Activated CD8-positive, alpha-beta memory T cell treated with anti-CD3 and anti-CD28 coated beads for 4 hours (primary cell): ENCODE results near the gene HMG20A.
A peak's percentile ranks its signal among the peaks of the same experiment; 100 is the strongest.
"Not testable (repeated sequence)": the region's sequence is repeated elsewhere in the genome, so short reads cannot be mapped to it uniquely, and the experiment has no call there.

Experiments
- DNase-seq, 2 donors: peaks; one replicate each; pipeline ENCODE4 v3.0.0-alpha.2; 2020; ENCODE audit warnings: low read depth in 2 of 2

The HMG20A gene

DNA sequence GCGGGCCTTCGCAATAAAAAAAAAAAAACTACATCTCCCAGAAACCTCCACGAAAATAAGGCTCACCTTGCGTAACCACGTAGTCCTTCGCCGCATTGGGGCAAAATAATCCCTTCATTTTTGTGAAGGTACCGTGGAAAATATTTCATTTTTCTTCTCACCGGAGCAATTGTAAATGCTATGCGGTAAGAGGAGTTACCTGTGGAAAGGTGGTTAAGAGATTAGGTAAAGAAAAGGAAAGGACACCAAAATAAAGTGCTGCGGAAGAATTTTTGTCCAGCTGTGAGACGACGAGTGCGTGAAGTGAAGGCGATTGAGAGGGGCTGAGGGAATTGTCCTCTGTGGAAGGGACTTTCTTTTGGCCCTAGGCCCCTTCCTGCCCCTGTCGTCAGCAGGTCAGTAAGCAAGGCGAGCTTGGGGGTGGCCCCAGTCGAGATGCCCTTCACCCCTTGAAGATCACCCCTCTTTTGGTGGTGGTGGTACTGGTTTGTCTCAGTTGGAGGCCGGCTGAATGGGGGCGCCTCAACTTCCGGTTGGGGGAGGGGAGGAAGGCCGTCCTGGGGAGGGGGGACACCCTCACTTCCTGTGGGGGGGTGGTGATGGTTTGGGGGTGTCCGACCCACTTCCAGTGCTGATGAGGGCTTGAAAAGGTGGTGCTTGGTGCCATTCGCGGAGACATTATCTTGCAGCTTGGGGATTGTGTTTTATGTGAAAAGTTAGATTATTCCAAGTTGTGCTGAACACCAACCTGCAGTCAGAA, at the start of gene HMG20A:
TSS of gene HMG20A (plus strand) at position 279 of the 760 bp plus-strand sequence. CDS start 37,520 bp downstream, outside the sequence.
- DNase-seq, result peak; percentile 11 to 25

DNA sequence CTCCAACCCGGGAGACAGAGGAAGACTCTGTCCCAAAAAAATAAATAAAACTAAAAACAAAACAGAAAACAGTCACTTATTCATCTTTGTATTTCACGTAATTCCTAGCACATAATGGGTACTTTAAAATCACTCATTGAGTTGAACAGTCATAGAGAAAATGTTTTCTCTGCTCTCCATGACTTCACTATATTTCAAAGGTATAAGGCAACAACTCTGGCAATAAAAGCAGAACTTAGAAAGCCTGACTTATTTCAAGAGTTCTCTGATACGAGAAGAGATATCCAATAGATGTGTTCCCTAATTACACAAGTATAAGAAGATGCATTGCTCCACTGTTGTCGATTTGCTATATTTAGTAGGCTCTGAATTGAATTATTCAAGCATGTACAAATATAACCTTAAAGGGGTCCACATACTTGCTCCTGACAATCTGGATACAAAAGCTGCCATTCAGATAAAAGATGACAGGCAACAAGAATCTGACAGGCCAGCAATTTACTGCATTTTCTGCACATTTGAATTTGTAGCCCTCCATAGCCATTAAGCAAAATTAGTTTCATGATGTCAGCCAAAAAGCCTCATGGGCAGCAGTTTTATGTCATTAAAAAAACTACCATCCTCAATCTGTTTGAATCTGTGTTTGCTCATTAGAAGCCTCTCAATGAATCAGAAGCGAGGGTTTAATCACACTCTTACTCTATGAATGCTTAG, 48.7 kb upstream of the HMG20A start:
- no peak for DNase-seq

DNA sequence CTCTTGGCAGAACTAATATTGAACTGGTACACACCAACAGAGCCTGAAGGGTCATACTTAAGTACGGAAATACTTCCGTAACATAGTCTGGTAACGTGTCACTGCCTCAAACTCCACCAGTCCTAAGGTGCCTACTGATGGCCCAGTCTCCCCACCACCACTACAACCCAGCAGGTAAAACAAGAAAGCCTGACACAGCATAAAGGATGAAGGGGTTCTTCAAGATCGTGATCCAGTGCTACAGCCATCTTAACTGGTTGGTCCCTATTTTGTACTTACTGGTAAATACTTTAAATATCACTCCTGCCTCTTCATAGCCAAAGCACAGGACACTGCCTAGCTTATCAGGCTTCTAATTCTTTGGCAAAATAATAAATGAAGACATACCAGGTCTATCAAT, 47.2 kb upstream of the HMG20A start:
- DNase-seq, result no peak

DNA sequence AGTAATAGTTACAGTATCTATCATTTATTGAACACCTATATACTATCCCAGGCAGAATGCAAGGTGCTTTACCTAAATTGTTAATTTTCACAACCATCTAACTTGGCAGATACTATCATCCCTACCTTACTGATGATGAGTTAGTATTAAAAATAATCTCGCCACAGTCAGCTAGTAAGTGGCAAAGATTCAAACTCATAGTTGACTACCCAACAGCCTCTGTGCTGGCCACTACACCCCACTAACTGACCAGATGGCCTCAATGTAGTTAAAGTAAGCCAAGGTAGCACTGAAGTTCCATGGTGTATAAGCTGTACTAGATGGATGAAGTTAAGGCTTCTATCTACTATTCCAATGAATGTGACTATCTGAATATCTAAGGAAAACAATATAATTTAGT, 45.6 kb upstream of the HMG20A start:
- DNase-seq, result no peak

DNA sequence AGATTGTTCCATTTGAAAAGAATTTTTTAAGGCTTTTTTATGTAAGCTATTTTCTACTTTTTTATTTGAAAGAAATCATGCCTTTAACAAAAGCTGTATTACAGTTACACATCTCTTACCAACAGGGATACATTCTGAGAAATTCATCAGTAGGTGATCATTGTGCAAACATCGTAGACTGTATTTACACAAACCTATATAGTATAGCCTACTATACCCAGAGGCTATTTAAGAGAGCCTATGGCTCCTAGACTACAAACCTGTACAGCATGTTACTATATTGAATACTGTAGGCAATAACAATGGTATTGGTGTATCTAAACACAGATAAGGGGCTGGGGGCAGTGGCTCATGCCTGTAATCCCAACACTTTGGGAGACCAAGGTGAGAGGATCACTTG, 43.9 kb upstream of the HMG20A start:
- DNase-seq, result no peak

DNA sequence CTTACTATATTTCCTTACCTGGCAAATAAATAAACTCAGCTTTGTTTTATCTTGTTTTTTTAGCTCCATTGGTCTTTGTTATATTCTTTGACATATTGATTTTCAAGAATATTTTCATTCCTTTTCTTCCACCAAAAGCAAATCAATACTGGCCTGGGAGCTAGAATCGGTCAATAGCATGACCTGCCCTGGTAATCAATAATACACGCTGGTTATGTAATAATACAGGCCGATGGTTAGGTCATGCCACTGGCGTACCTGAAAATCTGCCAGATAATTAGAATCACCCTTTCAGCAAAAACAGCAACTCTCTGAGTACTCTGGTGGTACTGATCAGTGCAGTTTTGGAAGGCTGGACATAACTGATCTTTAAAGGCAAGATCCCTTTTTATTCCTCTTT, 40.7 kb upstream of the HMG20A start:
- no peak for DNase-seq

DNA sequence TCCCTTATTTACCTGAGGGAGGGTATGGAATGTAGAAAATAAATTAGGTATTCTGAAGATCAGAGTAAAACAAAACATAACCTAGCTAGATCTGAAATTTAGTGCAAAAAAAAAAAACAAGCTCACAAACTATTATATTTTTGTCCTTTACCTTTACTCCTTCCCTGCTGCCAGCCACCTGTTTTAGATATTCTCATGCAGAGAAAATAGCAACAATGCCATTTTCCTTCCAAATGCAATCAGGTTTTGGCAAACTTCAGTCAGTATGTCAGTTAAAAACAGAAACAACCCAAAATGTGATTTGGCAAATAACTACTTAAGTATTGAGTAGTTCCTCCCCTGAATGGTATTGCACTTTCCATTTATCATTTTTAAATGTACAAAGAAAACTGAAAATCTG, 36.6 kb upstream of the HMG20A start:
- DNase-seq, result no peak

DNA sequence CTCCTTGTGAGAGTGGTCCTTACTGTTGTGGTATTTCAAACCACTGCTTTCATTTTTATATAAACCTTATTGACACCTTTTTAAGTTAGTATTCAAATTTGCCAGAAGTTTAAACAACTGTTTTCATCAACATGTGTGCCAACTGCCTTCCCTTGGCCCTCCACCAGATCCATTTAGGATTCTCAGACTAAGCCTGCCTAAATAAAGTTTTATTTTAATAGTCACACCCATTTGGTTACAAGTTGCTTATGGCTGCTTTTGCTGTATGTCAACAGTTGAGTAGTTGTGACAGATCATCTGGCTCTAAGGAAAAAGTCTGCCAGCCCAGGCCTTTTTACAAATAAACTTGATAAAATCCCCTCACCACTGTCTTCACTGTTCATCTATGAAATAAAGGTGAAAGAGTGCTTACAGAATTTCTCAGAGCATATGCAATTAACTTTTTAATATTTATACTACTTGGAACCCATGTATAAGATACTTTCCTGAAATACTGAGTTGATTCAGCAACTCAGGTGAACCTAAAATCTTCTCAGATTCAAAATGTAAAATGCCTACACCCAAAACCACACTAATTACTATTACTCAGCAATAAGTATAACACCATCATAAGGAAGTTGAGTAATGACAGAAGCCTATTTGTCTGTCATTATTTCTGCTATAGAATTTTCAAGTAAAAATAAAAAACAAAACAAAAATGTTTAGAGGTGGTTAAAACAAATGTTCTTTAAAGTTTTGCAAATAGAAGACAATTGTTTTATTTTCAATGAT, 35.9 kb upstream of the HMG20A start:
- DNase-seq, result no peak

DNA sequence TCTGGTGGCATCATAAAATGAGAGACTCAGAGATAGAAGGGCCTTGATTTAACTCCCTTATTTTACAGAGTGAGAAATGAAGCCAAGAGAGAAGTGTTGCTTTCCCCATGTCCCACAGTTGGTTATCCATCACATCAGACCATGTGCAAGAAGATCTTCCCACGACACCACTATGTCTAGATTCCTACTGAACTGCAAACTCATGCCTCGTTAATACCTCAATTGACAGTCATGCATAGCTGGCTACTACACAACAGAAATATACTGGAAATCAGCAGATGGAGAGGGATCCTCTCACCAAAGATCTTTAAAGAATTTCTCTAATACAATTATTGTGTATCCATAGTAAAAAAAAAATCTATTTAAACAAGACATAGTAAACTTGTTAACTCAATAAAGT, 34.1 kb upstream of the HMG20A start:
- DNase-seq, result no peak

DNA sequence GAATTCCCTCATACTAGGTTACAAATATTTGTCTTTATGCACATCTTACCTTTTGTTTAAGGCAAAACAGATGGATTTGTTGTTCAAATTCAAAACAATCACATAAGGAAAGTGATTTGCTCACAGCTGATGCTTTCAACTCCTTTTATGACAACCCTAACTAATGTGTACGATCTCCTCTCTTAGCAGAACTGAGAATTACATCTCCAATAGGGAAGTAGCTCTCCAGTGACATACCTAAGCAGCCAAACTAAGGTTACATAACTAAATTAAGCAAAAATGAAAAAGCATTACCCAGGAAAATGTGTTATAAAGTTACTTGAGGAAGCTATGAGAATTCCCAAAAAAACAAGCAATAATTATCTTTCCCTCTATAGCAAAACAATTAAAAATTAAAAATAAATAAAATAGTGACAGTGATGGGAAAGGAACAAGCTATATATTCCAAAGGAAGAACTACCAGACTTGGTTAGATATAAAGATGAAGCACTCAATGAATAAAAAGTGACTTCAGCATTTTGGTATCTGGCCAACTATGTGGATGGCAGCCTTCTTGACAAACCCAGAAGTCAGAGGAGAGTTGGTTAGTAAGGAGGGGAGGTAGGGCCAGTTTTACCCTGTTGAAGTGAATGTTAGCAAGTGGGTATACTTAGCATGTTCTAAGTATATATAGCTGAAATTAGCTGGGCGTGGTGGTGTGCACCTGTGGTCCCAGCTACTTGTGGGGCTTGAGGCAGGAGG, 33.2 kb upstream of the HMG20A start:
- no peak for DNase-seq

DNA sequence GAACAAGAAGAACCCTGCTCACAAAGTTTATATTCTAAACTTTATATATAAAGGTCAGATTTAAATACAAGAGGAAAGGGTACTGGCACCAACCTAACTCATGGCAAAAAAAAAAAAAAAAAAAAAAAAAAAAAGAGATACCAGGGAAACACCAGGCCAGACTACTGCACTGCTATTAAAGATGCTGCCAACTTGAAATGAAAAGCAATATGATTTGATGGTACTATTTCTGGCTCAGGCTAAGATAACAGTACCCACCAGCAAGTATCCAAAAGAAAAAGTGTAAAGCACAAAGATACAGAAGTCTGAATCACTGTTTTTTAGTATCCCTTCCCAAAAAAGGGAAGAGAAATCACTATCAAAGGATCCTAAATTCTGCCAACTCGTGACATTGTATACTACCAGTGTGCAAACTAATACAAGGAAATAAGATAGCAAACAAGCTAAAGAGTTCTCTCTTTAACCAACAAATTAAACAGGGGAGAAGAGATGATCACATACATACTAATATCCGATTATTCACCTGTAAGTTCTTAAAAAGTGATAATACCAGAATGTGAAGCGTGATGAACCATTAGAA, 29.2 kb upstream of the HMG20A start:
- DNase-seq, result no peak

DNA sequence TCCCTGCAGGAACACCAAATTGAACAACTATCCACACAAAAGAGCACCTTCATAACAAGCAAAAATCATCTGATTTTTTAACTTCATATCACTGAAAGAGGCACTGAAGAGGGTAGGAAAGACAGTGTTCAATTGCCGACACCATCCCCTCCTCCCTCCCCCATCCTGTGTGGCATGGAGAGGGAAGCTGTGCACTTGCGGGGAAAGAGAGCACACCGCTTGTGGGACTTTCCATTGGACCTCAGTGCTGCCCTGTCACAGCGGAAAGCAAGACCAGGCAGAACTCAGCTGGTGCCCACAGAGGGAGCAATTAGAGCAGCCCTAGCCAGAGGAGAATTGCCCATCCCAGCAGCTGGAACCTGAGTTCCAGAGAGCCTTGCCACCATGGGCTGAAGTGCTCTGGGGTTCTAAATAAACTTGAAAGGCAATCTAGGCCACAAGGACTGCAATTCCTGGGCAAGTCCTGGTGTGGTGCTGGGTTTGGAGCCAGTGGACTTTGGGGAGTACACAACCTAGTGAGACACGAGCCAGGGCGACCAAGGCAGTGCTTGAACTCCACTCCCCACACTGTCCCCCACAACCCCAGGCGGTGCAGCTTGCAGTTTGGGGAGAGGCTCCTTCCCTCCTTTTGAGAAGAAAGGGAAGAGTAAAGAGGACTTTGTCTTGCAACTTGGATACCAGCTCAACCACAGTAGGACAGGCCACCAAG, 27.8 kb upstream of the HMG20A start:
- no peak for DNase-seq

DNA sequence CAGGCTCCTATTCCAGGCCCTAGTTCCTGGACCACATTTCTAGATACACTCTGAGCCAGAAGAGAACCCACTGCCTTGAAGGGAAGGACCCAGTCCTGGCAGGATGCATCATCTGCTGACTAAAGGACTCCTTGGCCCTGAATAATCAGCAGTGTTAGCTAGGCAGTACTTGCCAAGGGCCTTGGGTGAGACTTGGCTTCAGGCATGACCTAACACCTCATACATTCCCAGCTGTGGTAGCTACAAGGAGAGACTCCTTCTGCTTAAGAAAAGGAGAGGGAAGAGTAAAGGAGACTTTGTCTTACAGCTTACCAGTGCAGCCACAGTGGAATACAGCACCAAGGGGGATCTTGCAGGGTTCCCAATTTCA, 27.2 kb upstream of the HMG20A start:
- DNase-seq, result no peak

DNA sequence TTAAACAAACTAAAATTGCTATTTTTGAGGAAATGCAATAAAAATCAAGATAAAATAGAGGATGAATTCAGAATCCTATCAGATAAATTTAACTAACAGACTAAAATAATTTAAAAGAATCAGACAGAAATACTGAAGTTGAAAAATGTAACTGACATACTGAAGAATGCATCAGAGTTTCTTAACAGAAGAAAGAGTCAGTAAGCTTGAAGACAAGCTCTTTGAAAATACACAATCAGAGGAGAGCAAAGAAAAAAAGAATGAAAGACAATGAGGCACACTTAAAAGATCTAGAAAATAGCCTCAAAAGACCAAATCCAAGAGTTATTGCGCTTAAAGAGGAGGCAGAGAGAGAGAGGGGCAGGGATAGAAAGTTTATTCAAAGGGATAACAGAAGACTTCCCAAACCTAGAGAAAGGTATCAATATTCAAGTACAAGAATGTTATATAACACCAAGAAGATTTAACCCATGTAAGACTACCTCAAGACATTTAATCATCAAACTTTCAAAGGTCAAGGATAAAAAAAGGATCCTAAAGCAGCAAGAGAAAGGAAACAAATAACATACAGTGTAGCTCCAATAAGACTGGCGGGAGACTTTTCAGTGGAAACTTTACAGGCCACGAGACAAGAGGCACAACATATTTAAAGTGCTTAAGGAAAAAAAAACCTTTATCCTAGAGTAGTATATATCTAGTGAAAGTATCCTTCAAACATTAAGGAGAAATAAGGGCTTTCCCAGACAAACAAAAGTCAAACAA, 25.5 kb upstream of the HMG20A start:
- no peak for DNase-seq

DNA sequence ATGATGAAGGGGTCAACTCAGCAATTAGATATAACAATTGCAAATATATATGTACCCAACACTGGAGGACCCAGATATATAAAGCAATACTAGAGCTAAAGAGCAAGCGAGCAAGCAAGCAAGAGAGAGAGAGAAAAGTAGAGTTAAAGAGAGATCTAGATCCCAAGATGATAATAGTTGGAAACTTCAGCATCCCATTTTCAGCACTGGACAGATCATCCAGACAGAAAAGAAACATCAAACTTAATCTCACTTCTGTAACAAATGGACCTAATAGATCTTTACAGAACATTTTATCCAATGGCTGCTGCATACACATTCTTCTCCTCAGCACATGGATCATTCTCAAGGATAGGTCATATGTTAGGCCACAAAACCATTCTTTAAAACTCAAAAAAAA, 24.0 kb upstream of the HMG20A start:
- DNase-seq, result no peak

DNA sequence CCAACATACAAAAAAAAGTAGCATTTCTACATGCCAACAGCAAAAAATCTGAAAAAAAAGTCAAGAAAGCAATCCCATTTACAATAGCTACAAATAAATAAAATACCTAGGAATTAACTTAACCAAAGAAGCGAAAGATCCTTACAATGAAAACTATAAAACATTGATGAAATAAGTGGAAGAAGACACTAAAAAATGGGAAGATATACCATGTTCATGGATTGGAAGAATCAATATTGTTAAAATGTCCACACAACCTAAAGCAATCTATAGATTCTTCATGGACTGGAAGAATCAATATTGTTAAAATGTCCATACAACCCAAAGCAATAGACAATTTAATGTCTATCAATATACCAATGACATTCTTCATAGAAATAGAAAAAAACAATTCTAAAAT, 21.8 kb upstream of the HMG20A start:
- DNase-seq, result no peak

DNA sequence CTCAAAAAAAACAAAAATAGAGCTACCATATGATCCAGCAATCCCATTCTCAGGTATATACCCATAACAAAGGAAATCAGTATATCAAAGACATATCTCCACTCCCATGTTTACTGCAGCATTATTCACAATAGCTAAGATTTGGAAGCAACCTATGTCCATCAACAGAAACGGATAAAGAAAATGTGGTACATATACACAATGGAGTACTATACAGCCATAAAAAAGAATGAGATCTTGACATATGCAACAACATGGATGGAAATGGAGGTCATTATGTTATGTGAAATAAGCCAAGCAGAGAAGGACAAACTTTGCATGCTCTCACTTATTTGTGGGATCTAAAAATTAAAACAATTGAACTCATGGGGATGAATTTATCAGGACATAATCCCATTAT, 20.4 kb upstream of the HMG20A start:
- DNase-seq, result no peak

DNA sequence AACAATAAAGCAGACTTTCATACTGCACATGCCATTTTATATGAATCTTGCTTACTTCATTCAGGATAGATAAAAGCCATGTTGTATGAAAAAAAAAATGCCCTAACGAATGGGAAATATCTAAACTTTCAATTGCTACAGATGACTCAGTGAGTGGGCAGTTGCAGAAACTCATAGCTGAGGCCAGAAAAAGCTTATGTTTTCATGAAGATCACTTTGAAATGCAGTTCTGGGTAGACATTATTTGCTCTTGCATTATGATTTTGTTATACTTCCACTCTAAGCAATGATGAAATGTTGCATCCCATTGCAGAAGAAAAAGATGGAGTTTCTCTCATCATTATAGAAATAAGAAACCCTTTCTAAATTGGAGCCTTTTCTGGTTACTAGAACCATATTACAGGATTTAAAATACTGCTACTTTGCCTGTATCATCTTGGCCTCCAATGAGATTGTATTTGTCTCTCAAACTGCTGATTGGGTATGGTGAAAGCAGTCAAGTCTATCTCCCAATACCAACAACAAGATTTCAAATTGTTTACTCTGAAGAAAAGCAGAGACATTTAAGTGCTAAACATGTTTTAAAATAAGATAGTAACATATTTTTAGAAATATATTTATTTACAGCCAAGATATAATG, 17.8 kb upstream of the HMG20A start:
- DNase-seq, result no peak

DNA sequence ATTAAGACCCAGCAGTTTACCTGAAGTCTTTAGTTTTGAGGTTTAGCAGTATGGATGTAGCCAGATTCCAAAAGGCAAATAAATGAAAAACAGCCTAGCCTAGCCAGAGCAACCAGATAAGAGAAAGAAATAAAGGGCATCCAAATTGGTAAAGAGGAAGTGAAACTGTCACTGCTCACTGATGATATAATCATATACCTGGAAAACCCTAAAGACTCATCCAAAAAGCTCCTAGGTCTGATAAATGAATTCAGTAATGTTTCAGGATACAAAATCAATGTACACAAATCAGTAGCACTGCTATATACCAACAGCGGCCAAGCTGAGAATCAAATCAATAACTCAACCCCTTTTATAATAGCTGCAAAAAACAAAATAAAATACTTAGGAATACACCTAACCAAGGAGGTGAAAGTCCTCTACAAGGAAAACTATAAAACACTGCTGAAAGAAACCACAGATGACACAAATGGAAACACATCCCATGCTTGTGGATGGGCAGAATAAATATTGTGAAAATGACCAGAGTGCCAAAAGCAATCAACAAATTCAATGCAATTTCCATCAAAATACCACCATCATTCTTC, 14.4 kb upstream of the HMG20A start:
- DNase-seq, result not testable (repeated sequence)
